ENCODE data around the gene SEC63.

- TF ChIP-seq CTCF (IDR thresholded peaks at IDR 0.05) (no peak), POLR2A (IDR thresholded peaks at IDR 0.05) (no peak)
Observed at GRCh38 chr6:107956181-107956580, 1.8 kb downstream of the SEC63 start.
